Activated CD4-positive, CD25-positive, alpha-beta regulatory T cell (primary cell): ENCODE measurements around the gene KCMF1.

Experiments used
- DNase-seq, 4 experiments: peaks; one replicate each; lab custom pipeline; 2025; lab: John Stamatoyannopoulos, UW

KCMF1 gene

DNA sequence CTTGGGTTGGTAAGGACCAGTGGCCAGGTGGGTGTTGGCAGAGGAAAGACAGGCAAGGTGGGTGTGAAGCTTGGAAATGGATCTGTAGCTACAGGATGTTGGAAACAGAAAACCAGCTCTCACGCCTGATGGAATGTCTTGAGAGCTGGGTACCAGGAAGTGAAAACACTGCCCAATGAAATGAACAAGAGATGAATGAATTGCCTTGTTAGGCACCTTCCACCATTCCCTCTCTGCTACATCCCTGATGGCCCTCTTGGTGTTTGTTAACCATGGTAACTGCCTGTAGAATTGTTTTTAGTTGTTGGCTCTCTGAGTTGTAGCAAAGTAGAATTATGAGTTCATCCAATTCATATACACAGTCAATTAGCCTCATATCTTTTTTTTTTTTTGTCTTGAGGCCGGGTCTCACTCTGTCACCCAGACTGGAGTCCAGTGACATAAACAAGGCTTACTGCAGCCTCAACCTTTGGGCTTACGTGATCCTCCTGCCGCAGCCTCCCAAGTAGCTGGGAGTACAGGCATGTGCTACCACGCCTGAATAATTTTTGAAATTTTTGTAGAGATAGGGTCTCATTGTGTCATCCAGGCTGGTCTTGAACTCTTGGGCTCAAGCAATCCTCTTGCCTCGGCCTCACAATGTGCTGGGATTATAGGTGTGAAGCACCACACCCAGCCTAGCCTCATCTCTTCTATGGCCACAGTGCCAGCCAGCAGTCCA lies 9.5 kb downstream of the KCMF1 start:
- no peak for DNase-seq

DNA sequence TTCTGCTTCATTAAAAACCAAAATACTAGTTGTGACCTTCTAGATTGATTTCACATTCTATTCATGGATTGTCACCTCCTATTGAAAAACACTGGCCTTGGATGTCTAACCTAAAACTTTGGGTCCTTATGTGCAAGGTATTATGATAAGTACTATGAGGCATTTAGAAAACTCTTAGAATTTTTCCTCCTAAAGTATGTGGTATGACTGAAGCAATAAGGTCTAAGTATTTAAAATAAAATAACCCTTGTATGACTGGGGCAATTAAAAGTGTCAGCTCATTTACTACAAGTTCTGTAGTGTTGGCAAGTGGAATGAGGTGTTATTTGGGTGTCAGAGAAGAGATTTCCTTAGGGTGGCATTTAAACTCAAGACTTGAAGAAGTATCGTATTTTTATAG lies 15.1 kb downstream of the KCMF1 start:
- no peak for DNase-seq

DNA sequence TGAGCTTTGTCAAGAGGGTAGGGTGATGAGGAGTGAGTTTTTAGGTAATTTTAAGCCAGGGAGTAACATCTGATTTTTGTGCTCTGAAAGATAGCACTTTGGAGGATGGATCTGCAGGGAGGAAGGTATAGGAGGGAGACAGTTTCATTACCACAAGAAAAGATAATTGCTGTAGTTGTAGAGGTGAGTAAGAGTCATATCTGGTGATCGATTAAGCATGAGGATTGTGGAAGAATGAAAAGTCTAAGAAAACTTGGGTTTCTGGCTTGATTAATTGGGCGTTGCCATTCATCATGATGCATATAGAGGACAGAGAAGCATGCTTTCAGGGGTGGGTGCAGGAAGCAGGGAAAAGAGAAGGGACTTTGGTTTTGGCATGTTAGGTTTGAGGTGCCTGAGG lies 18.5 kb downstream of the KCMF1 start:
- DNase-seq, result no peak

DNA sequence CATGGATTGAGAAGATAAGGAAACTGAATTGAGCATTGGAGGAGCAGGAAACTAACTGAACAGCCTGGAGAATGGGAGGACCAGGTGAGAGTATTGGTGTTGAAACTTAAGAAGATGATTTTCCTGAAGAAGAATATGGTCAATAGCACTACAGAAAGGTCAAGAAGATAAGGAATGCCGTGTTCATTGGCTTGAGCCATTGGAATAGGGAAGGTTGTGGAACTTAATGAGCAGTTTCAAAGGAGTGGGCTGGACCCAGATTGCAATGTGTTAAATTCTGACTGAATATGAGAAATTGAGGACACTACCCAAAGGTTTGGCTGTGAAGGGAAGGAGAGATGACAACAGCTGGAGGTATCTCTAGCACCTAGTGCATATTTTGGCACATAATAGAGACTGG lies 19.0 kb downstream of the KCMF1 start:
- no peak for DNase-seq

- DNase-seq, result no peak
These were observed 20.6 kb downstream of the KCMF1 start for GRCh38 chr2:84991404-84992160.

- no peak for DNase-seq
These were observed 24.9 kb downstream of the KCMF1 start for GRCh38 chr2:84995826-84996225.

GRCh38 chr2:84996909-84997308 lies 25.9 kb downstream of the KCMF1 start:
- no peak for DNase-seq

- DNase-seq, result no peak
These were observed 28.6 kb downstream of the KCMF1 start for GRCh38 chr2:84999553-84999955.

- DNase-seq, result no peak
These were observed 30.6 kb downstream of the KCMF1 start for GRCh38 chr2:85001595-85001994.

GRCh38 chr2:85002534-85002933 lies 31.6 kb downstream of the KCMF1 start:
- no peak for DNase-seq

DNA sequence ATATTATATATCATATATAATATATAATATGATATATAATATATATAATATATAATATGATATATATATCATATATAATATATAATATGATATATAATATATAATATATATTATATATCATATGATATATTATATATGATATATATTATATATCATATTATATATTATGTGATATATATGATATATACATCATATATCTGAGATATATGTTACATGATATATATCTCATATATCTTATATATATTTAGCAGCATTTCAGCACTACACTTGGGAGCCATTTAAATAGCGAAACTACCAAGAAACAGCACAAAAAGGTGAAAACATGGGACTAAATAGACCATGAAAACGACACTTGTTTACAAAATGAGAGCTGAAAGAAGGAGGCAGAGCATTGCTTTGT lies 37.3 kb downstream of the KCMF1 start:
- no peak for DNase-seq

DNA sequence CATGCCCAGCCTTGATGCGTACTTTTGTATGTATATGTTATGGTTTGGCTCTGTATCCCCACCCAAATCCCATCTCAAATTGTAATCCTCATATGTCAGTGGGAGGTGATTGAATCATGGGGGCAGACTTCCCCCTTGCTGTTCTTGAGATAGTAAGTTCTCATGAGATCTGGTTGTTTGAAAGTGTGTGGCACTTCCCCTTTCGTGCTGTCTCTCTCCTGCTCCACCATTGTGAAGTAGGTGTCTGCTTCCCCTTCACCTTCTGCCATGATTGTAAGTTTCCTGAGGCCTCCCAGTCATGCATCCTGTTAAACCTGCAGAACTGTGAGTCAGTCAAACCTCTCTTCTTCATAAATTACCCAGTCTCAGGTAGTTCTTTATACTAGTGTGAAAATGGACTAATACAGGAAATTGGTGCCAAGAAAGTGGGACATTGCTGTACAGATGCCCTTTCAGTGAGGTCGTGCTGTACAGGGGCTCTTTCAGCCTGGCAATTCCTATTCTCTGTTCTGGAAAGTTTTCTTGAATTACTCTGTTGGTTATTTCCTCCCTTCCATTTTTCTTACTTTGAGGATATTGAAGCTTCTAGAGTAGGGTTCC lies 38.2 kb downstream of the KCMF1 start:
- DNase-seq, result no peak

DNA sequence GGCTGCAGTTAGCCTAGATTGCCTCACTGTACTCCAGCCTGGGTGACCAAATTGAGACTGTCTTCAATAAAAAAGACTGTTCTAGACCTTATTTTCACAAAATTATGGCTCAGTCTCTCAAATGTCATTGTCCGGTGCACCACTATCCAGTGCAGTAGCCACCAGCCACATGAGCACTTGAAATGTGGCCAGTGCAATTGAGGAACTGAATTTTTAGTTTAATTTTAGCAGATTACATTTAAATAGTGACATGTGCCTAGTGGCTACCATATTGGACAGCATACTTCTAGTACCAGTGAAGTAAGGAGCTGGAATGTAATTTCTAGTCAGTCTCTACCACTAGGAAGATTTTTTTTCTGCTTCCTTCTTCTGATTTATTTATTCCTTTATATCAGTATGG lies 39.4 kb downstream of the KCMF1 start:
- no peak for DNase-seq

- DNase-seq, result no peak
These were observed 40.1 kb downstream of the KCMF1 start for GRCh38 chr2:85011098-85011497.

DNA sequence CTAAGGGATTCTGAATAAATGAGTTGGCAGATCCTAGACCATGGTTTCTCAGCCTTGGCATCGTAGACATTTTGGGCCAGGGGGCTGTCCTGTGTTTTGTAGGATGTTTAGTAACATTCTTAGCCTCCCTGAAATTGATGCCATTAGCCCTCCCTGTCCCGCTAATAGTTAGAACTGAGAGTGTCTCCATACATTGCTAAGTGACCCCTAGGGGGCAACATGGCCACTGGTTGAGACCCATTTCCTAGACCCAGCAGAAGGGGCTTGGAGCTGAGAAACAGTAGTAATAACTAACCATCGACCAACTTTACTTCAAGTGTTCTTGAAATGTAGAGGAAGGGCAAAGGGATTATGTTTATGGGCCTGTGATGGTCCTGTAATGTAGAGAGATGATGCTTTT lies 40.8 kb downstream of the KCMF1 start:
- DNase-seq, result no peak

- DNase-seq, result no peak
These were observed 41.5 kb downstream of the KCMF1 start for GRCh38 chr2:85012431-85012830.

DNA sequence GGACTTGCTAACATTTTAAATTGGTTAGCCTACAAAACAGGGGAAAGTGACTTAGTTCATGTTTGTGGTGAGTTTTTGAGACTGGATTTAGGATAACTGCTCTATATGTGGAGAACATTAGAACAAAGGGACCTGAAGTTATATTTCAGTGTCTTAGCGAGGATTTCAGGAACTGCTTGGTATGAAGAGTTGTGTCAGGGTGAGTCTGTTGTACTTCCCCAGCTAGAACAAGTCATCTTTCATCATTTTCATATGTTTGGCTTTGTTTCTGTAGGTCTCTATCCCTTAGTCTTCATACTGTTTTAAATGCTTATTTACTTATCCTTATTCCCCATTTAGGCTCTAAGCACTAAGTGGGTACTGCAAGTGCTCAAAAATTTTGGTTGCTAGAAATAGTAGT lies 41.9 kb downstream of the KCMF1 start:
- DNase-seq, result no peak

- no peak for DNase-seq
These were observed 44.8 kb downstream of the KCMF1 start for GRCh38 chr2:85015653-85016360.

GRCh38 chr2:85016446-85016845 lies 45.5 kb downstream of the KCMF1 start:
- no peak for DNase-seq

DNA sequence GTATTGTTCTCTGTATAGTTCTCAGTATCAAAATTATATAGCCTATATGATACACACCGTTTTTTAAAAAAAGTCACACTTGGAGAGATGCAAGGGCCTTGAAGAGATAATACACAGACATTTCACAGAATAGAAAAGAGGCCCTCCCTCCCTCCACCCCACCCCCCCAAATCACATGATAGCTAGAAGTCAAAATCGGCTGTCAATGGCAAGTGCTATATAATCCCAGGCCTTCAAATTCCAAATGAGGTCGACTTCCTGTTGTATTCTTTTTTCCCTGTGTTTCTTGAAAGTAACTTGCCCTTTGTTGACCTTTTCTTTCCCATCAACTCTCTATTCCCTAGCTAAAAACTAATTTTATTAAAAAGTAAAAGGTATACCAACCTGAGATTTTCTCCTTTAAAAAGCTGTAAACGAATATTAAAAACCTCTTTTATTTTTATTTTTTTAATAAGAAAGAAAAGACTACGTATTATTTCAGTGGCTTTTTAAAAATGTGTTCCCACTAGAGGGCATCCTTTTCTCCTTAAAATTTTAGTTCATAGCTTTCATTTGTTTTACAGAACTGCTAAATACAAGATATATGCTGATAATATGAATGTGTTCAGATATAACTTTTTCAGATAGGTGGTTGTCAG lies 46.6 kb downstream of the KCMF1 start:
- DNase-seq, result no peak

GRCh38 chr2:85018049-85018447 lies 47.1 kb downstream of the KCMF1 start:
- no peak for DNase-seq

DNA sequence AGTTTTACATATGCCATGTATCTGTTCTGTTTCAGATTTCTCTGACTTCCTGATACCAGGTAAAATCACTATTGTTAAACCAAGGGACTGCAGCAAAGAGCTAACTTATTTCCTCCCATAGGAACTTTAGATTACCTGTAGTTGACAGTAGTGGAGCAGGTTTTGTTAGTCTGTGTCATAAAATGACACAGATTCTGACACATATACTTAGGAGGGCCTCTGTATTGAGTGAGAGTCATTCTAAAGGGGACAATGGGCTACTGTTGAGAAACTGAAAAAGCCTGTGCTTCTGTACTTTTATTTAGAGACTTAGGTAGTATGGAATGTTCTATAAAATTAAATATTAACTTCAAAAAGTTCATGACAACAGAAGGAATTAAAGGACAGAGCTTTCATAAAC lies 48.2 kb downstream of the KCMF1 start:
- DNase-seq, result no peak
